Heart left ventricle (tissue), 13 donors: ENCODE data around the gene RACGAP1.

Source experiments
- POLR2A ChIP-seq, 2 donors: fragments of 450-650 bp; IDR thresholded peaks; one replicate each; pipeline ENCODE4 v1.6.1; 2017; ENCODE audit warnings: antibody characterized with exemption in 2 of 2, mild to moderate bottlenecking in 2 of 2, moderate library complexity in 2 of 2
- TF ChIP-seq, protein P1 (sequence below), 12 donors: fragments of 200-600 bp; sonication (generic) in 4 of 12; IDR thresholded peaks; one replicate each; pipeline versions ENCODE4 v1.5.0 to v1.8.0; 2018 to 2022; ENCODE audit warnings: antibody characterized with exemption in 12 of 12, mild to moderate bottlenecking in 5 of 12
- donor health status: ischemic (EF 13 %, LVEDD 7.1; RV severe dilation, severe dysfunction).
- donor health status: DM: no; HTN: yes; CAD: no.
- donor health status: DM: no; HTN: no; CAD: no.
- donor health status: ischemic (EF 25% LVEDD 6.9; RV normal size, moderate dysfunction).
- donor health status: ischemic (EF 25% LVEDD 5.7; RV mildly dilated, moderate dysfunction).
- donor health status: ischemic (EF 35%, LVEDD 5.7; RV mildly dilated, moderate dysfunction).
- donor health status: nonischemic (EF 11% LVEDD 7.7; RV severe dilation, severe dysfunction).
- donor health status: DM: yes; HTN: yes; CAD: no.
- donor health status: PGD.
- donor health status: ischemic (EF 29% LVEDD 5.4; RV normal size, mild dysfunction).
- donor health status: nonischemic (EF 23%, LVEDD 6.1; RV moderate dilation, normal function).

DNA sequence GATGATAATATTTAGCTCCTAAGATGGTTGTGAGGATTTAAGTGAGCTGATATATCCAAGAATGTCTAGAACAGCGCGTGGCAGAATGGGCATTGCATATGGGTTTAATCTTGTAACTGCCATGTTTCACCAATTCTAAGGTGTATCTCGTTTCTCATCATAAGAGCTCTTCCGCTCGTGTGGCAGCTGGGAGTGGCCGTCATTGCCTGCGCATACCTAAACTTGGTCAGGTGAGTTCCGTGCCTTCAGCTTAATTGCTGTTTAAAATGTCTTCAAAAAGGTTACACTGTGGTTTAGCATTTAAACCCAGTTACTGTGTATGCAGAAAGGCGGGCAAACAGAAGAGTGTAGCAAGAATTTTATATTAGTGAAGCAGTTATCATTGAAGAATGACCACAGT is 79.2 kb downstream of the RACGAP1 start:
- TF ChIP-seq, protein P1, sequence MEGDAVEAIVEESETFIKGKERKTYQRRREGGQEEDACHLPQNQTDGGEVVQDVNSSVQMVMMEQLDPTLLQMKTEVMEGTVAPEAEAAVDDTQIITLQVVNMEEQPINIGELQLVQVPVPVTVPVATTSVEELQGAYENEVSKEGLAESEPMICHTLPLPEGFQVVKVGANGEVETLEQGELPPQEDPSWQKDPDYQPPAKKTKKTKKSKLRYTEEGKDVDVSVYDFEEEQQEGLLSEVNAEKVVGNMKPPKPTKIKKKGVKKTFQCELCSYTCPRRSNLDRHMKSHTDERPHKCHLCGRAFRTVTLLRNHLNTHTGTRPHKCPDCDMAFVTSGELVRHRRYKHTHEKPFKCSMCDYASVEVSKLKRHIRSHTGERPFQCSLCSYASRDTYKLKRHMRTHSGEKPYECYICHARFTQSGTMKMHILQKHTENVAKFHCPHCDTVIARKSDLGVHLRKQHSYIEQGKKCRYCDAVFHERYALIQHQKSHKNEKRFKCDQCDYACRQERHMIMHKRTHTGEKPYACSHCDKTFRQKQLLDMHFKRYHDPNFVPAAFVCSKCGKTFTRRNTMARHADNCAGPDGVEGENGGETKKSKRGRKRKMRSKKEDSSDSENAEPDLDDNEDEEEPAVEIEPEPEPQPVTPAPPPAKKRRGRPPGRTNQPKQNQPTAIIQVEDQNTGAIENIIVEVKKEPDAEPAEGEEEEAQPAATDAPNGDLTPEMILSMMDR (IDR thresholded peaks at IDR 0.05): no peak
- TF ChIP-seq POLR2A (IDR thresholded peaks at IDR 0.05): no peak
